ENCODE measurements around the gene PFKFB2.

DNA sequence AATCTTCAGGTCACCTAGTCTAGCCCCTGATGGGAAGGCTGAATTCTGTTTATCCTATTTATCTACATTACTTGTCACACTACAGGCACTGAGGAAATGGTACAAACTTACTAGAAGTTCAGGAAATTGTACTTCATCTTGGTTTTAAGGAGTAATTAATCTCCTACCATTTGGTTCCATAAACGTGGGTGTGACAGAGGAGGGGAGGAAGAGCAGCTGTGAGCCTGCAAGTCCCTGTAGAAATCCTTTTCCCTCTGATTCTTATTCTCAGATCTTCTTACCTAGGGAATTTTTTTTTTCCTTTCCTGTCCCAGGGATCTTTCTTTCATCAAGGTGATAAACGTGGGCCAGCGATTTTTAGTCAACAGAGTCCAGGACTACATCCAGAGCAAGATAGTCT, 14.1 kb downstream of the PFKFB2 start:
- TF ChIP-seq, protein P1, sequence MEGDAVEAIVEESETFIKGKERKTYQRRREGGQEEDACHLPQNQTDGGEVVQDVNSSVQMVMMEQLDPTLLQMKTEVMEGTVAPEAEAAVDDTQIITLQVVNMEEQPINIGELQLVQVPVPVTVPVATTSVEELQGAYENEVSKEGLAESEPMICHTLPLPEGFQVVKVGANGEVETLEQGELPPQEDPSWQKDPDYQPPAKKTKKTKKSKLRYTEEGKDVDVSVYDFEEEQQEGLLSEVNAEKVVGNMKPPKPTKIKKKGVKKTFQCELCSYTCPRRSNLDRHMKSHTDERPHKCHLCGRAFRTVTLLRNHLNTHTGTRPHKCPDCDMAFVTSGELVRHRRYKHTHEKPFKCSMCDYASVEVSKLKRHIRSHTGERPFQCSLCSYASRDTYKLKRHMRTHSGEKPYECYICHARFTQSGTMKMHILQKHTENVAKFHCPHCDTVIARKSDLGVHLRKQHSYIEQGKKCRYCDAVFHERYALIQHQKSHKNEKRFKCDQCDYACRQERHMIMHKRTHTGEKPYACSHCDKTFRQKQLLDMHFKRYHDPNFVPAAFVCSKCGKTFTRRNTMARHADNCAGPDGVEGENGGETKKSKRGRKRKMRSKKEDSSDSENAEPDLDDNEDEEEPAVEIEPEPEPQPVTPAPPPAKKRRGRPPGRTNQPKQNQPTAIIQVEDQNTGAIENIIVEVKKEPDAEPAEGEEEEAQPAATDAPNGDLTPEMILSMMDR (IDR thresholded peaks at IDR 0.05) = no peak
- TF ChIP-seq RELA (CRISPR knock-in tag; IDR thresholded peaks at IDR 0.05; ENCODE audit: borderline replicate concordance) = no peak
- TF ChIP-seq CREB1 (CRISPR knock-in tag; IDR thresholded peaks at IDR 0.05) = no peak
- TF ChIP-seq NR2C2 (CRISPR knock-in tag; IDR thresholded peaks at IDR 0.05) = no peak
- TF ChIP-seq, protein P2, sequence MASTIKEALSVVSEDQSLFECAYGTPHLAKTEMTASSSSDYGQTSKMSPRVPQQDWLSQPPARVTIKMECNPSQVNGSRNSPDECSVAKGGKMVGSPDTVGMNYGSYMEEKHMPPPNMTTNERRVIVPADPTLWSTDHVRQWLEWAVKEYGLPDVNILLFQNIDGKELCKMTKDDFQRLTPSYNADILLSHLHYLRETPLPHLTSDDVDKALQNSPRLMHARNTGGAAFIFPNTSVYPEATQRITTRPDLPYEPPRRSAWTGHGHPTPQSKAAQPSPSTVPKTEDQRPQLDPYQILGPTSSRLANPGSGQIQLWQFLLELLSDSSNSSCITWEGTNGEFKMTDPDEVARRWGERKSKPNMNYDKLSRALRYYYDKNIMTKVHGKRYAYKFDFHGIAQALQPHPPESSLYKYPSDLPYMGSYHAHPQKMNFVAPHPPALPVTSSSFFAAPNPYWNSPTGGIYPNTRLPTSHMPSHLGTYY (CRISPR knock-in tag; IDR thresholded peaks at IDR 0.05) = no peak
- TF ChIP-seq MYBL2 (CRISPR knock-in tag; IDR thresholded peaks at IDR 0.05) = no peak
- TF ChIP-seq, protein P3, sequence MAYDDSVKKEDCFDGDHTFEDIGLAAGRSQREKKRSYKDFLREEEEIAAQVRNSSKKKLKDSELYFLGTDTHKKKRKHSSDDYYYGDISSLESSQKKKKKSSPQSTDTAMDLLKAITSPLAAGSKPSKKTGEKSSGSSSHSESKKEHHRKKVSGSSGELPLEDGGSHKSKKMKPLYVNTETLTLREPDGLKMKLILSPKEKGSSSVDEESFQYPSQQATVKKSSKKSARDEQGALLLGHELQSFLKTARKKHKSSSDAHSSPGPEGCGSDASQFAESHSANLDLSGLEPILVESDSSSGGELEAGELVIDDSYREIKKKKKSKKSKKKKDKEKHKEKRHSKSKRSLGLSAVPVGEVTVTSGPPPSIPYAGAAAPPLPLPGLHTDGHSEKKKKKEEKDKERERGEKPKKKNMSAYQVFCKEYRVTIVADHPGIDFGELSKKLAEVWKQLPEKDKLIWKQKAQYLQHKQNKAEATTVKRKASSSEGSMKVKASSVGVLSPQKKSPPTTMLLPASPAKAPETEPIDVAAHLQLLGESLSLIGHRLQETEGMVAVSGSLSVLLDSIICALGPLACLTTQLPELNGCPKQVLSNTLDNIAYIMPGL (CRISPR knock-in tag; IDR thresholded peaks at IDR 0.05) = no peak
- no peak for TF ChIP-seq ZNF121 (CRISPR knock-in tag; IDR thresholded peaks at IDR 0.05)

All from WTC11 (cell line).